GM19455 (cell line): Measurements from ENCODE around the gene SLC24A2.

Experiments
- ATAC-seq: cut with Tn5 transposase; IDR thresholded peaks from one replicate; pipeline ENCODE4 v1.9.1; 2021; ENCODE audit not compliant: unreplicated experiment

SLC24A2 gene

DNA sequence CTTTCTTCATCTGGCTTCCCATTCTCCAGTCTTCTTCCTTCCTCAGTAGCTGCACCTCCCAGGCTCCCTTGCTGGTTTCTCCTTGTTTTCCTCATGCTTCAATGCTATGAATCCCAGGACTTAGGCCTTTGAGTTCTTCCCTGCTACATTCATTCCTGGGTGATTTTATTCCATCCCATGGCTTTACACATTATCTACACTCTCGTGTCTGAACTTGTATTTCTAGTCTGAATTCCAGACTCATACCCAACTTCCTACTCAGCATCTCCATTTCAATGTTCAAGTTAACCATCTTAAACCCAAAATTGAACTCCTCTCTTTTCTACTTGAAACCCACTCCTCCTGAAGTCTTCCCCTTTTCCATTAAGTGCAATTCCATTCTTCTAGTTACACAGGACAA lies 20.0 kb downstream of the SLC24A2 start:
- no peak for ATAC-seq

DNA sequence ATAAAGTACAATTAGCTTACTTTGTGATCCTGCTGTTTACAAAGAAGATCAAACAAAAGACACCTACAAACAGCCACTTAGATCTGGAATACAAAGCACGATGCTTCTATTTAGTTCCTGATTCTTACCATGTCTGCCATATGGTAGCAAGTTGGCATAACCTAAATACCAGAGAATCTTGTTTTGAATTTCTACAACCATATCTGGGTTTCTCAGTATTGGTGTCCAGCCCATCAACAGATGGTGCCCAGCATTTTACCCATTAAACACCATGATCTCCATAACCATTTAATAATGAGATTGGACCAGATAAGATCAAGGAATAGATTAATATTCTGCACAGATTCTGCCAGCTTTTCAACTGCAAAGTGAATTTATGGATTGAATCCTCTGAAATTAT lies 29.8 kb downstream of the SLC24A2 start:
- no peak for ATAC-seq

DNA sequence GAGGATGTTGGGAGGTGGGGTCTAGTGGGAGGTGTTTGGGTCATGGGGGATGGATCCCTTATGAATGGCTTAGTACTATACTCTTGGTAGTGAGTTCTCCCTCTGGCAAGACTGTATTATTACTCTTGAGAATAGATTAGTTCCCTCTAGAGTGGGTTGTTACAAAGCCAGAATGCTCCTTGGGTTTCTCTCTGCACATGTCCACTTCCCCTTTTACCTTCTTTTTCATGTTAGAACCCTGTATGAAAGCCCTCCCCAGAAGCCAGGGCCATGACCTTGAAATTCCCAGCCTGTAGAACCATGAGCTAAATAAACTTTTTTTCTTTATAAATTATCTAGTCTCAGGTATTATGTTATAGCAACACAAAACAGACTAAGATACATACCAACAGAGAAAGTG lies 31.1 kb downstream of the SLC24A2 start:
- ATAC-seq: no peak

DNA sequence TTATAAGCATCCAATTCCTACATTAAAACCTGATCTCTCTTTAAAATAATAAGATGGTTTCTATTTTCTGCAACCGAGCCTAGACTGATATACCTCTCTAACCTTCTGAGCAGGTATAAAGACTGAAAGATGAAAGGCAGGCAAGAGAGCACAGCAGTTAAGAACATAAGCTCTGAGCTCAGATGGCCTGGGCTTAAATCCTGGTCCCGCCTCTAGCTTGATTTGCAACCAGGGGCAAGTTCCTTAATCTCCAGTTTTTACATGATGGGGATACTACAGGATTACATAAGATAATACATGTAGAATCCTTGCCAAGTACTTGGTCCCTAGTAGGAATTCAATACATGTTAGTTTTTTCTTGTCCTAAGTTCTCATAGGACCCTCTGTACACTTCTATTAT lies 33.9 kb downstream of the SLC24A2 start:
- ATAC-seq: no peak

DNA sequence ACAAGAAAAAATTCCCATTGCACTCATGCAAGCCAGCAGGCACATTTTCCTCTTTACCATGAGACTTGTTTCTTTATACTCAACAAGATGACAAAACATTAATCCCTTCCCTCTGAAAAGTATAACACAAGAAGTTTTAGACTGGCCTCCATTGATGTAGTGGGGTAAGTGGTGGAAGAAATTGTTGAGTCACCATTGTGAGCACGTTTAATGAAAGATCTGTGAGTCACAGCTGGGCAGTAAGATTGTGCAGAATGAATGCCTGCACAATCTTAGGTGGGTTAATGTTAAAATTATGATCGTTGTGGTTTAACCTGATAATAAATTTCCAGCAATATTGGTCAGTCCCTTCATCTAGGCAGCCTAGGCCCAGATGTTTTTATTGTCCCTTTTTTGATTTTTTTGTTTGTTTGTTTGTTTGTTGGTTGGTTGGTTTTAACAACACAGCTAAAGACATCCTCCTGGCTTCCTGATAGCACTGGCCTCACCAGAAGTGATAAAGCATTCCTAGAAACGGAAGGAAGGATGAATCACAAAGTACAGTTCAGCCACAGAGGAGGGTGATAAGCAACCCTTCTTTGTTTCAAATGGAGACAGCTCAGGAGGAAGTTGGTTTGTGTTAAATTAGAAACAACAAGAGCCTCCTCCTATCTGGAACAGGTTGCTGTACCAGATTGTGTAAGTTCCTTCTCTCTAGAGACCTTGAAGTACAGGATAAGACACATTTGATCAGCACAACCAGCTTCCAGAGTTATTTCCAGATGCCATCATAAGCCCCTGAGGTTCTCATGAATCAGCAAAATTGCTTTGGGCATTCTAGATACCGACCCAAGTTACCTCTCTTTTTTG lies 40.3 kb downstream of the SLC24A2 start:
- no peak for ATAC-seq

DNA sequence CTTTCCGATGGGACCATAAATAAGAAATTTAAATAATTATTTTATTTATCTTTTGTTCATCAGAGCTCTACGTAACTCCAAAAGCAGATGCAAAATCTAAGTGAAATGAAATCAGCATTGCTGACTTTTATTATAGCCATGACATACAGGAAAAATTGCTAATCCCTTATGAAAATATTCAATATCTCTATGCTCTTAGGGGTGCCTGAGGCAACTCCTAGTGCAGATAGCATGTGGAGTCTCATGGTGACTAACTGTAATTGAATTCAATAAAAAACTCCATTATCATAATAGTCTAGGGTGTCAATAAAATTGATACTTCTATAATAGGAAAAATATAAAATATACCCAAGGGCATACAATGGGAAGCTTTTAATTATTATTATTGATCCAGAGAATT lies 42.6 kb downstream of the SLC24A2 start:
- ATAC-seq: no peak

DNA sequence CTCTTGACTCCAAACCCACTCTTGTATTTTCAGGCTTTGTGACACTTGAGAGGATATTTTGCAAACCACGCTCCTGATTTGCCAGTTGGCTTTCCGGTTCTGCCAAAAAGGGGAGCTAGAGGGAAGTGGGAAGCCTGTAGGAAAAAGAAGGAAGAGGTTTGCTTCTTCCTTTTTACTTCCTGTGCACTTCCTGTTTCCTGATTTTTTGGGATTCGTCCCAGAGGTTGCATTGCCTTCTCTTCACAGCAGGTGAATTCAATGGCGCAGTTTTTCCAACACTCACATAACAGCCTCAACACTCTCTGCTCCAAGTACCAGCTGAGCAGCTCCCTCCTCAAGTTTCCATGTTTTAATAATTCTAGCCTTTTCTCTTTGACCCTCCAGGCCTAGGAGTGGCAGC lies 47.7 kb downstream of the SLC24A2 start:
- no peak for ATAC-seq
